ENCODE results near the gene ABR. TPM values are rescaled to one million over a fixed set of nuclear protein-coding genes. Genes with fewer than 3 reads are reported as not detected.

The ABR gene
- total and polyA plus RNA-seq, 4 donors = 59.7 to 223 (median 142) TPM

- H3K36me3 ChIP-seq (ENCODE audit: control insufficient read depth, insufficient read depth, low read length) = peaks cover 31% of the 10 kb centered on the region
- H3K4me3 ChIP-seq (ENCODE audit: low read depth, low read length) = no peak overlapping the region
- 87% methylated on average over 11 of the region's 19 CpGs for WGBS (ENCODE audit: insufficient coverage)
- no peak overlapping the region for H3K27ac ChIP-seq (ENCODE audit: low read depth, low read length)
- no peaks in the 10 kb centered on the region for H3K27me3 ChIP-seq (ENCODE audit: control insufficient read depth, insufficient read depth, low read length)
- no peaks in the 10 kb centered on the region for H3K9me3 ChIP-seq (ENCODE audit: control insufficient read depth, insufficient read depth, low read length)
- peaks cover 68% of the 10 kb centered on the region for H3K4me1 ChIP-seq (ENCODE audit: control insufficient read depth, insufficient read depth, low read length)
- no peak for DNase-seq (ENCODE audit: low read depth in 4 of 6, low spot score in 6 of 6)
These were observed 13.9 kb downstream of the ABR start for GRCh38 chr17:1165836-1166235.

DNA sequence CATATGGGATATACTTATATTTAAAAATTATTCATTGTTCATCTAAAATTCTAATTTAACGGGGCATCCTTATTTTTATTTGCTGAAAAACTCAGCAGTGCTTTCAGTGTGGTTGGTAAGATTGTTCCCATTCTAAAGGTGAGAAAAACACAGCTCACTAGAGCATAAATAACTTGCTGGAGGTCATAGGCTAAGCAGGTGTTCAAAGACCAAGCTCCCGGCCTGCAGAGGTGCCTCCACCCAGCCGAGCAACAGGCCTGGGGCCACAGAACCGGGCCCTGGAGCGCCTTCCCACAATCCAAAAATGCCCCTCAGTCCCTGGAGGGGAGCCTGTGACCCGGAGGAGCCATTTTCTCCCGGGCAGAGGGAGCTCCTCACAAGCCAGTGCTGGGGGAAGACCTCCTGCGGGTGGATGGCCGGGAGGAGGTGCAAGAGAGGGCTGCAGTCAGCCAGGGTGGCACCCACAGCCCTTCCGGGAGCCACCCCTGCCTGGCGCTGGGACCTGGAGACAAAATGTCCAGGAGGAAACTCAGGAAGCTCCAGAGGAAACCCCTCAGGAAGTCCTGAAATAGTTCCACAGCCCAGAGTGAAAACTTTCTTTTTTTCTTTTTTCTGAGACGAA is 14.7 kb downstream of the ABR start:
- Histone ChIP-seq H3K4me1 (ENCODE audit: control insufficient read depth, insufficient read depth, low read length) (peaks cover 65% of the 10 kb centered on the region), H3K9me3 (ENCODE audit: control insufficient read depth, insufficient read depth, low read length) (no peaks in the 10 kb centered on the region), H3K27ac (ENCODE audit: low read depth, low read length) (no peak overlapping the region), H3K27me3 (ENCODE audit: control insufficient read depth, insufficient read depth, low read length) (no peaks in the 10 kb centered on the region), H3K4me3 (ENCODE audit: low read depth, low read length) (no peak overlapping the region), H3K36me3 (ENCODE audit: control insufficient read depth, insufficient read depth, low read length) (peaks cover 38% of the 10 kb centered on the region)
- 79% methylated on average over 6 of the region's 12 CpGs for WGBS (ENCODE audit: insufficient coverage)
- no peak for DNase-seq (ENCODE audit: low read depth in 4 of 6, low spot score in 6 of 6)

GRCh38 chr17:1162116-1162855 is 17.5 kb downstream of the ABR start:
- Histone ChIP-seq H3K4me3 (ENCODE audit: low read depth, low read length) (no peak overlapping the region), H3K4me1 (ENCODE audit: control insufficient read depth, insufficient read depth, low read length) (peaks cover 40% of the 10 kb centered on the region), H3K36me3 (ENCODE audit: control insufficient read depth, insufficient read depth, low read length) (peaks cover 50% of the 10 kb centered on the region), H3K27me3 (ENCODE audit: control insufficient read depth, insufficient read depth, low read length) (no peaks in the 10 kb centered on the region), H3K9me3 (ENCODE audit: control insufficient read depth, insufficient read depth, low read length) (no peaks in the 10 kb centered on the region), H3K27ac (ENCODE audit: low read depth, low read length) (no peak overlapping the region)
- DNase-seq (ENCODE audit: low read depth in 4 of 6, low spot score in 6 of 6) = no peak
- WGBS (ENCODE audit: insufficient coverage) = 75% methylated on average over 11 of the region's 16 CpGs

- no peak overlapping the region for H3K4me3 ChIP-seq (ENCODE audit: low read depth, low read length)
- peaks cover 38% of the 10 kb centered on the region for H3K4me1 ChIP-seq (ENCODE audit: control insufficient read depth, insufficient read depth, low read length)
- WGBS (ENCODE audit: insufficient coverage) = 70% methylated on average over 22 of the region's 32 CpGs
- no peaks in the 10 kb centered on the region for H3K27me3 ChIP-seq (ENCODE audit: control insufficient read depth, insufficient read depth, low read length)
- no peak overlapping the region for H3K27ac ChIP-seq (ENCODE audit: low read depth, low read length)
- DNase-seq (ENCODE audit: low read depth in 4 of 6, low spot score in 6 of 6) = no peak
- no peaks in the 10 kb centered on the region for H3K9me3 ChIP-seq (ENCODE audit: control insufficient read depth, insufficient read depth, low read length)
- H3K36me3 ChIP-seq (ENCODE audit: control insufficient read depth, insufficient read depth, low read length) = peaks cover 40% of the 10 kb centered on the region
These were observed 19.0 kb downstream of the ABR start for GRCh38 chr17:1160591-1161390.

DNA sequence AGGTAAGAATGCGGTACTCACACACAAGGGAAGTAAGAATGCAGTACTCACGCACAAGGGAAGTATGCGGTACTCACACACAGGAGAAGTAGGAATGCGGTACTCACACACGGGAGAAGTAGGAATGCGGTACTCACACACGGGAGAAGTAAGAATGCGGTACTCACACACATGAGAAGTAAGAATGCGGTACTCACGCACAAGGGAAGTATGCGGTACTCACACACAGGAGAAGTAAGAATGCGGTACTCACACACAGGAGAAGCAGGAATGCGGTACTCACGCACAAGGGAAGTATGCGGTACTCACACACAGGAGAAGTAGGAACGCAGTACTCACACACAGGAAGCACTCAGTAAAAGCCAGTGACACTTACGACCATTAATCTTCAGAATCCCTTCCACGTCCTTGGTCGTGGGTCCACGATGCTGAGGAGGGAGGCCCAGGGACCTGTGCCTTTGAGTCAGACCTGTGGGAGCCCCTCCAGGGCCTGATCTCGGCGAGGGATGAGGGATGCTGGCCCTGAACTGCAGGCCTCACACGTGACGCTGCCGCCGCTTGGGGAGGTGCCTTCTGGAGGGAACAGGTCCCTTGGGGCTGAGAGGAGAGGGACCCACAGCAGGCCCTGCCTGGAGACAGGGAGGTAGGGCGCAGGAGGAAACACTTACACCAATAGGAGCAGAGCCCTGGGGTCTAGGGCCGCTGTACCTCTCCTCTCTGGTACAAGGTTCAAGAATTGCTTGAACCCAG is 20.2 kb downstream of the ABR start:
- no peaks in the 10 kb centered on the region for H3K27me3 ChIP-seq (ENCODE audit: control insufficient read depth, insufficient read depth, low read length)
- no peaks in the 10 kb centered on the region for H3K9me3 ChIP-seq (ENCODE audit: control insufficient read depth, insufficient read depth, low read length)
- WGBS (ENCODE audit: insufficient coverage) = 83% methylated on average over 23 of the region's 28 CpGs
- no peak overlapping the region for H3K4me3 ChIP-seq (ENCODE audit: low read depth, low read length)
- peaks cover 43% of the 10 kb centered on the region for H3K4me1 ChIP-seq (ENCODE audit: control insufficient read depth, insufficient read depth, low read length)
- peaks cover 32% of the 10 kb centered on the region for H3K36me3 ChIP-seq (ENCODE audit: control insufficient read depth, insufficient read depth, low read length)
- H3K27ac ChIP-seq (ENCODE audit: low read depth, low read length) = no peak overlapping the region
- no peak for DNase-seq (ENCODE audit: low read depth in 4 of 6, low spot score in 6 of 6)

DNA sequence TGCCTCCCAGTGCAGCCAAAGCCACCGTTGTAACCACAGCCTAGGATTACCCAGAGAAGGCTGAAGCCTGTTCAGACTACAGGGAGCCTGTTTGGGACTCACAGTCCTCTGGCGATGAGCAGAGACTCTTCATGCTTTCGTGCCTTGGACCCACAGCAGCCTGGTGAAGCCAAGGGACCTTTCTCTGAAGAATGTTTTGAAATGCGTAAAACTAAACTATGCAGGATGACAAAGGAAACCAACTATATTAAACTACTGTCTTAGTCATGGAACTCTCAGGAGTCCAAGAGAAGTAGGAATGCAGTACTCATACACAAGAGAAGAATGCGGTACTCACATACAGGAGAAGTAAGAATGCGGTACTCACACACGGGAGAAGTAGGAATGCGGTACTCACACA is 20.9 kb downstream of the ABR start:
- H3K9me3 ChIP-seq (ENCODE audit: control insufficient read depth, insufficient read depth, low read length) = no peaks in the 10 kb centered on the region
- no peak overlapping the region for H3K4me3 ChIP-seq (ENCODE audit: low read depth, low read length)
- H3K27ac ChIP-seq (ENCODE audit: low read depth, low read length) = no peak overlapping the region
- 87% methylated on average over 3 of the region's 8 CpGs for WGBS (ENCODE audit: insufficient coverage)
- no peaks in the 10 kb centered on the region for H3K27me3 ChIP-seq (ENCODE audit: control insufficient read depth, insufficient read depth, low read length)
- H3K36me3 ChIP-seq (ENCODE audit: control insufficient read depth, insufficient read depth, low read length) = peaks cover 32% of the 10 kb centered on the region
- no peak for DNase-seq (ENCODE audit: low read depth in 4 of 6, low spot score in 6 of 6)
- peaks cover 50% of the 10 kb centered on the region for H3K4me1 ChIP-seq (ENCODE audit: control insufficient read depth, insufficient read depth, low read length)

DNA sequence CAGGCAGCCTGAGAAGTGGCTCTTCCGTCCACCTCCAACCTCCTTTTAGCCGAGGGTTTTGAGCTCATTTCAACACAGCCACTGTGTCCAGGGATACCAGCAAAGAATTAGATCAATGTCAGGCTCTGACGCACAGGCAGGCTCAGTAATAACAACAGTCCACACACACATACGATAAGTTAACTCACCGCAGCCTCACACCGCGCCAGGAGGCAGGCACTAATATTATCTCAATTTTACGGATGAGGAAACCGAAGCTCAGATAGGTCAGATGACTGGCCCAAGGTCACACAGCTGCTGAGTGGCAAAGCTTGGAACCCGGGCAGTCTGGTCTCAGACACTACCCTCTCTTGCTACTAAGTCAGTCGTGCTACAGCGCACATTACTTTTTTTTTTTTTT is 22.9 kb downstream of the ABR start:
- DNase-seq (ENCODE audit: low read depth in 4 of 6, low spot score in 6 of 6) = no peak
- H3K36me3 ChIP-seq (ENCODE audit: control insufficient read depth, insufficient read depth, low read length) = peaks cover 34% of the 10 kb centered on the region
- H3K27me3 ChIP-seq (ENCODE audit: control insufficient read depth, insufficient read depth, low read length) = no peaks in the 10 kb centered on the region
- H3K4me3 ChIP-seq (ENCODE audit: low read depth, low read length) = no peak overlapping the region
- H3K9me3 ChIP-seq (ENCODE audit: control insufficient read depth, insufficient read depth, low read length) = no peaks in the 10 kb centered on the region
- peaks cover 55% of the 10 kb centered on the region for H3K4me1 ChIP-seq (ENCODE audit: control insufficient read depth, insufficient read depth, low read length)
- 68% methylated on average over 9 of the region's 12 CpGs for WGBS (ENCODE audit: insufficient coverage)
- no peak overlapping the region for H3K27ac ChIP-seq (ENCODE audit: low read depth, low read length)

GRCh38 chr17:1154704-1155103 is 25.1 kb downstream of the ABR start:
- Histone ChIP-seq H3K27me3 (ENCODE audit: control insufficient read depth, insufficient read depth, low read length) (no peaks in the 10 kb centered on the region), H3K4me3 (ENCODE audit: low read depth, low read length) (no peak overlapping the region), H3K4me1 (ENCODE audit: control insufficient read depth, insufficient read depth, low read length) (peaks cover 56% of the 10 kb centered on the region), H3K36me3 (ENCODE audit: control insufficient read depth, insufficient read depth, low read length) (peaks cover 43% of the 10 kb centered on the region), H3K27ac (ENCODE audit: low read depth, low read length) (peak overlapping the region; percentile 92), H3K9me3 (ENCODE audit: control insufficient read depth, insufficient read depth, low read length) (no peaks in the 10 kb centered on the region)
- peak in 5 of 6 donors; percentile 73 to 92 (median 80) for DNase-seq (ENCODE audit: low read depth in 4 of 6, low spot score in 6 of 6)
- 33% methylated on average over 14 of the region's 14 CpGs for WGBS (ENCODE audit: insufficient coverage)

DNA sequence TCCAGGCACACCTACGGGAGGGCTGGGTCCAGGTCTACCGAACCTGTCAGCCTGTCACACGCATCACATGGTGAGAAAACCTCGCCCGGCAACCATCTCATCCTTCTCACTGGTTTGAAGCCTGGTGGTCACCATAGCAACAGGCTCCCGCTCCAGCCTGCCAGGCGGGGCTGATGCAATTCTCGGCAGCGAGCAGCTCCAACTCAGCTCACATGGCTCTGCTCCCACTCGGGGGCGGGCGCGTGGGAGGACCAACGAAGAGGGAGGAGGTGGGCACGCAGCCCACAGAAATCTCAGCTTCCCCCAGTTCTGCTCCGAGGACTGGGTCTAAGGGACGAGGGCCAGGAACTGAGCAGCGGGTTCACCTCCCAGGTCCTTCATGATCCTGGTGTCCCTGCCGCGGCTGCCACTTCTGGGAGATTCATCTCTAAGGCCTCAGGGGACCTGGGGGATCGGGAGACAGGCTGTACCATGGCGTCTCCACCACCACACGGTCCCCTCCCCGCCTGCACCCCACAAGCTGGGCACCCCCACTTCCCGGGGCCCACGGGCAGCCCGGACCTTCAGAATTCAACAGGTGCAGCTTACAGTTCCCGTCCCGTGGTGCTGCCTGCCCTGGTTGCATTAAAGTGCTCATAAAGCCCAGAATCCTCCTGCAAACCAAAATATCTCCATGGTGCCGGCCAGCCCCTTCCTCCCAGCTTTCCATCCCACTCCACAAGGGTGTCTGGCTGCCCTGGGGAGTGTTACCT is 25.8 kb downstream of the ABR start:
- Histone ChIP-seq H3K4me3 (ENCODE audit: low read depth, low read length) (no peak overlapping the region), H3K9me3 (ENCODE audit: control insufficient read depth, insufficient read depth, low read length) (no peaks in the 10 kb centered on the region), H3K4me1 (ENCODE audit: control insufficient read depth, insufficient read depth, low read length) (peaks cover 56% of the 10 kb centered on the region), H3K27me3 (ENCODE audit: control insufficient read depth, insufficient read depth, low read length) (no peaks in the 10 kb centered on the region), H3K36me3 (ENCODE audit: control insufficient read depth, insufficient read depth, low read length) (peaks cover 48% of the 10 kb centered on the region), H3K27ac (ENCODE audit: low read depth, low read length) (peak overlapping the region; percentile 92)
- DNase-seq (ENCODE audit: low read depth in 4 of 6, low spot score in 6 of 6) = peak in 5 of 6 donors; percentile 86 to 98 (median 89)
- WGBS (ENCODE audit: insufficient coverage) = 12% methylated on average over 30 of the region's 30 CpGs

All from spinal cord (tissue), 10 donors.